IMR-90 (cell line): ENCODE measurements around the gene LBP. TPM values are rescaled to one million over a fixed set of nuclear protein-coding genes. Genes with fewer than 3 reads are reported as not detected.

Experiments
- ATAC-seq: fragments of 200-7000 bp; cut with Tn5 transposase; 2 replicates; pipeline ENCODE4 v1.9.1; 2020; ENCODE audit warnings: low read depth, mild to moderate bottlenecking, moderate library complexity
- BruUV-seq: library from RNA; stranded (reverse); fragments of 400-500 nt; replicated peaks from 2 replicates; lab custom pipeline; 2021; lab: Mats Ljungman, UMichigan
- CTCF ChIA-PET: fragments of 300-600 bp; formaldehyde crosslinking; extraction: SDS; loops from one replicate; lab custom pipeline; 2021; ENCODE audit warnings: antibody characterized with exemption; lab: Yijun Ruan, JAX
- POLR2A ChIA-PET: fragments of 300-600 bp; sonication (Branson Sonifier 250); formaldehyde crosslinking; loops from one replicate; lab custom pipeline; 2022; ENCODE audit warnings: antibody characterized with exemption; ENCODE audit not compliant: unreplicated experiment; lab: Charles Lee
- DNase-seq: peaks from one replicate; pipeline ENCODE4 v3.0.0; 2013
- H2AFZ ChIP-seq: replicated peaks from 2 replicates; pipeline ENCODE3; 2013; ENCODE audit warnings: low read length, mild to moderate bottlenecking; ENCODE audit not compliant: poor library complexity
- H2AK5ac ChIP-seq: 2 replicates; pipeline ENCODE4 v1.6.1; 2013; ENCODE audit warnings: low read depth, low read length, inconsistent platforms
- H2AK9ac ChIP-seq: replicated peaks from 2 replicates; pipeline ENCODE3; 2013; ENCODE audit warnings: mild to moderate bottlenecking, low read depth, low read length, moderate library complexity; ENCODE audit not compliant: poor library complexity
- H2BK120ac ChIP-seq: 2 replicates; pipeline ENCODE4 v1.6.1; 2013; ENCODE audit warnings: low read depth, low read length, inconsistent platforms
- H2BK15ac ChIP-seq: 3 replicates; pipeline ENCODE4 v1.6.1; 2013; ENCODE audit warnings: low read depth, low read length, inconsistent platforms
- H2BK20ac ChIP-seq: 2 replicates; pipeline ENCODE4 v1.6.1; 2013; ENCODE audit warnings: low read depth, mild to moderate bottlenecking, inconsistent platforms, low read length, moderate library complexity
- H2BK5ac ChIP-seq: 2 replicates; pipeline ENCODE4 v1.6.1; 2013; ENCODE audit warnings: mild to moderate bottlenecking, low read depth, low read length, inconsistent platforms; ENCODE audit not compliant: poor library complexity, severe bottlenecking
- H3K14ac ChIP-seq: replicated peaks from 2 replicates; pipeline ENCODE4 v1.6.1; 2013; ENCODE audit warnings: low read depth, low read length, inconsistent platforms
- H3K18ac ChIP-seq: 2 replicates; pipeline ENCODE4 v1.6.1; 2013; ENCODE audit warnings: low read depth, low read length, control low read depth
- H3K23ac ChIP-seq: 2 replicates; pipeline ENCODE4 v1.6.1; 2013; ENCODE audit warnings: low read depth, low read length, inconsistent platforms
- H3K27ac ChIP-seq: 2 replicates; pipeline ENCODE4 v1.5.1; 2013; ENCODE audit warnings: mild to moderate bottlenecking, control low read depth, low read length; ENCODE audit not compliant: insufficient read depth
- H3K27me3 ChIP-seq: 2 replicates; pipeline ENCODE4 v1.6.1; 2013; ENCODE audit warnings: low read length; ENCODE audit not compliant: control insufficient read depth, insufficient read depth
- H3K36me3 ChIP-seq: 2 replicates; pipeline ENCODE4 v1.6.1; 2013; ENCODE audit warnings: low read length, mixed read lengths; ENCODE audit not compliant: control insufficient read depth, insufficient read depth
- H3K4ac ChIP-seq: 2 replicates; pipeline ENCODE4 v1.6.1; 2013; ENCODE audit warnings: low read depth, low read length, inconsistent platforms
- H3K4me1 ChIP-seq: 2 replicates; pipeline ENCODE4 v1.6.1; 2013; ENCODE audit warnings: low read length, mixed read lengths; ENCODE audit not compliant: control insufficient read depth, insufficient read depth
- H3K4me2 ChIP-seq: 2 replicates; pipeline ENCODE4 v1.6.1; 2013; ENCODE audit warnings: low read depth, mild to moderate bottlenecking, control low read depth, low read length, moderate library complexity
- H3K4me3 ChIP-seq: 2 replicates; pipeline ENCODE4 v1.5.1; 2013; ENCODE audit warnings: low read depth, mild to moderate bottlenecking, control low read depth, low read length, moderate library complexity; ENCODE audit not compliant: insufficient read depth
- H3K56ac ChIP-seq: 2 replicates; pipeline ENCODE4 v1.6.1; 2013; ENCODE audit warnings: low read length, inconsistent platforms; ENCODE audit not compliant: insufficient read depth; ENCODE audit errors: extremely low read depth
- H3K79me1 ChIP-seq, 2 experiments: 2 replicates each; pipeline ENCODE4 v1.6.1; 2013; ENCODE audit warnings: low read length in 2 of 2, inconsistent platforms in 1 of 2, low read depth in 1 of 2
- H3K9ac ChIP-seq: 2 replicates; pipeline ENCODE4 v1.6.1; 2013; ENCODE audit warnings: low read depth, low read length, control low read depth
- H3K9me1 ChIP-seq: 2 replicates; pipeline ENCODE4 v1.6.1; 2013; ENCODE audit warnings: low read length, inconsistent platforms; ENCODE audit not compliant: insufficient read depth
- H3K9me3 ChIP-seq: 2 replicates; pipeline ENCODE4 v1.6.1; 2013; ENCODE audit warnings: low read length; ENCODE audit not compliant: control insufficient read depth, insufficient read depth
- H4K20me1 ChIP-seq: 2 replicates; pipeline ENCODE4 v1.6.1; 2013; ENCODE audit warnings: low read length, inconsistent platforms; ENCODE audit not compliant: insufficient read depth
- H4K5ac ChIP-seq: 2 replicates; pipeline ENCODE4 v1.6.1; 2013; ENCODE audit warnings: mild to moderate bottlenecking, low read depth, low read length, control low read depth
- H4K8ac ChIP-seq, 2 experiments: 2 replicates each; pipeline ENCODE4 v1.6.1; 2013; ENCODE audit warnings: low read depth in 2 of 2, low read length in 2 of 2, control low read depth in 1 of 2, inconsistent platforms in 1 of 2
- H4K91ac ChIP-seq: 2 replicates; pipeline ENCODE4 v1.6.1; 2013; ENCODE audit warnings: low read depth, low read length, inconsistent platforms; ENCODE audit not compliant: insufficient read depth
- MXI1 ChIP-seq: IDR thresholded peaks from 2 replicates; pipeline ENCODE4 v1.6.1; 2012; ENCODE audit warnings: low read depth, mild to moderate bottlenecking, low read length, moderate library complexity, borderline replicate concordance
- WGBS, 2 experiments: methylation state at CpG; one replicate each; pipeline versions ENCODE4 v1.1.5 to v1.1.7; 2013; ENCODE audit warnings: missing lambda C conversion rate in 2 of 2; ENCODE audit not compliant: insufficient read length in 1 of 2; ENCODE audit errors: extremely low coverage in 2 of 2; 5-methylcytosine and 5-hydroxymethylcytosine counted together
- dilution Hi-C: fragments of 300-500 bp; cut with HindIII; formaldehyde crosslinking; loops from one replicate; pipeline ENCODE4 v1.14.3; 2018; ENCODE audit warnings: low sequenced_read_pairs; ENCODE audit not compliant: unreplicated experiment
- in situ Hi-C: fragments of 300-500 bp; cut with MboI; formaldehyde crosslinking; loops from 3 replicates; pipeline ENCODE4 v1.14.3; 2019; ENCODE audit warnings: low sequenced_read_pairs, inconsistent platforms, mixed read lengths
- intact Hi-C: fragments of 100-400 bp; cut with micrococcal nuclease; formaldehyde crosslinking; loops from 2 replicates; pipeline ENCODE4 v1.10.0; 2022
- polyA plus RNA-seq, 3 experiments: library from polyadenylated mRNA; depleted of rRNA; stranded (reverse); fragments of >200 nt; gene quantifications; 2 replicates each; pipeline ENCODE4 v1.2.3, GENCODE V29; 2012; ENCODE audit warnings: low replicate concordance in 1 of 3
- total RNA-seq: library from RNA; depleted of rRNA; stranded (reverse); fragments of >200 nt; gene quantifications from 2 replicates; pipeline ENCODE4 v1.2.3, GENCODE V29; 2012

The LBP gene
- total and polyA plus RNA-seq, 2 of the 4 experiments (the other 2 are of a cell fraction), result not detected

- H2BK15ac ChIP-seq, result no peak overlapping the region
- H3K79me1 ChIP-seq, result no peaks in the 10 kb centered on the region
- H2AK5ac ChIP-seq, result no peak overlapping the region
- H4K5ac ChIP-seq, result no peak overlapping the region
- no peak overlapping the region for H3K18ac ChIP-seq
- no peaks in the 10 kb centered on the region for H3K36me3 ChIP-seq
- ATAC-seq (no peak), DNase-seq (no peak)
- no peak overlapping the region for H2AFZ ChIP-seq
- no peak overlapping the region for H3K4ac ChIP-seq
- no peak overlapping the region for H3K23ac ChIP-seq
- no peaks in the 10 kb centered on the region for H3K9me1 ChIP-seq
- H2BK5ac ChIP-seq, result no peak overlapping the region
- H4K8ac ChIP-seq, result no peak overlapping the region
- 0% methylated on average over 1 of the region's 7 CpGs; no CpG with 5 or more reads in 1 of the 2 experiments for WGBS, 2 experiments
- H2BK120ac ChIP-seq, result no peak overlapping the region
- no peaks in the 10 kb centered on the region for H3K4me1 ChIP-seq
- ChIA-PET POLR2A (no interaction called here), CTCF (interaction anchor here (0.5 to 0.9 kb wide), 2 partner anchors 10 to 619 kb away, joined by 3 to 5 read pairs; no protein-coding TSS in a partner anchor)
- H4K20me1 ChIP-seq, result no peaks in the 10 kb centered on the region
- H3K27me3 ChIP-seq, result peaks cover 48% of the 10 kb centered on the region
- H3K4me2 ChIP-seq, result no peak overlapping the region
- intact Hi-C loops, result no loop called here
- TF ChIP-seq MXI1, result no peak
- no peak overlapping the region for H2AK9ac ChIP-seq
- no peak overlapping the region for H3K14ac ChIP-seq
- dilution Hi-C loops, result no loop called here
- H3K27ac ChIP-seq, result no peak overlapping the region
- in situ Hi-C loops, result no loop called here
- no peak overlapping the region for H3K4me3 ChIP-seq
- no peak overlapping the region for H2BK20ac ChIP-seq
- no peak overlapping the region for H3K9ac ChIP-seq
- no peak overlapping the region for H4K91ac ChIP-seq
- BruUV-seq, result no TSS peak
- no peak overlapping the region for H3K56ac ChIP-seq
- no peaks in the 10 kb centered on the region for H3K9me3 ChIP-seq
Observed at GRCh38 chr20:38373231-38373867, 27.1 kb downstream of the LBP start.
